NB4 (cell line): Measurements from ENCODE around the gene TCF4.

Experiments
- POLR2A ChIP-seq: IDR thresholded peaks from 2 replicates; pipeline ENCODE4 v1.6.1; 2011; ENCODE audit warnings: mild to moderate bottlenecking; ENCODE audit not compliant: insufficient read length; ENCODE audit errors: extremely low read depth
- TF ChIP-seq, protein P1 (sequence below): IDR thresholded peaks from one replicate; pipeline ENCODE4 v1.5.1; 2012; ENCODE audit warnings: low read depth, low read length
- TF ChIP-seq, protein P2 (sequence below): IDR thresholded peaks from 2 replicates; pipeline ENCODE4 v1.6.1; 2011; ENCODE audit warnings: low read depth, low read length

DNA sequence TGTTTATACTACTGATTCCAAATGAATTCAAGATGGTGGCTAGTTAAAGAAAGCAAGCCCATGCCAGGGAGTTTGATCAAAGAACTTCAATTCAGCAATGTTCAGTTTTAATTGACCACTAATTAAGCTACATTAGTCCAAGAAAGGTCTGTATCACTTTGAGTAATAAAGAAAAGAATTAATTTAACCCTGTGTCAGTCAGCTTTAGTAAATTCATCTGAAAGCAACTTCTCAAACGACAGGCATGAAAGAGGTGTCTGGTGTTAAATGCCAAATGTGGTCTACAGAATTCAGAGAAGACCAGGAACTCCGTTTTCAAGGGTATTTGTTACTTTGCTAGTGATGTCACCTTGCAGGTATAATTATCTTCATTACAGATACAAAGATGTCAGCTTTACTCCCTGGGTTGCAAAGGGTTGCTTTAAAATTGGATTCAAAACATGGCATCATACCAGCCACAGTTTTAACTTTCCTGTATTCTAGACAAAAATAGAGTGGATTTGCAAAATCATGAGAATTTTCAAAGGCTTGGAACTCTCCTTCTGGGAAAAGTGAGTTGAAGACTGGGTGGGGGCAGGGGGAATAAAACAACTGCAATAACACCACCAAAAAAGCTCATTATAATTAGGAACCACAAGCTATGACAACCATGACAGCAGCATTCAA, 281.5 kb downstream of the TCF4 start:
- TF ChIP-seq, protein P1, sequence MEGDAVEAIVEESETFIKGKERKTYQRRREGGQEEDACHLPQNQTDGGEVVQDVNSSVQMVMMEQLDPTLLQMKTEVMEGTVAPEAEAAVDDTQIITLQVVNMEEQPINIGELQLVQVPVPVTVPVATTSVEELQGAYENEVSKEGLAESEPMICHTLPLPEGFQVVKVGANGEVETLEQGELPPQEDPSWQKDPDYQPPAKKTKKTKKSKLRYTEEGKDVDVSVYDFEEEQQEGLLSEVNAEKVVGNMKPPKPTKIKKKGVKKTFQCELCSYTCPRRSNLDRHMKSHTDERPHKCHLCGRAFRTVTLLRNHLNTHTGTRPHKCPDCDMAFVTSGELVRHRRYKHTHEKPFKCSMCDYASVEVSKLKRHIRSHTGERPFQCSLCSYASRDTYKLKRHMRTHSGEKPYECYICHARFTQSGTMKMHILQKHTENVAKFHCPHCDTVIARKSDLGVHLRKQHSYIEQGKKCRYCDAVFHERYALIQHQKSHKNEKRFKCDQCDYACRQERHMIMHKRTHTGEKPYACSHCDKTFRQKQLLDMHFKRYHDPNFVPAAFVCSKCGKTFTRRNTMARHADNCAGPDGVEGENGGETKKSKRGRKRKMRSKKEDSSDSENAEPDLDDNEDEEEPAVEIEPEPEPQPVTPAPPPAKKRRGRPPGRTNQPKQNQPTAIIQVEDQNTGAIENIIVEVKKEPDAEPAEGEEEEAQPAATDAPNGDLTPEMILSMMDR = no peak
- TF ChIP-seq, protein P2, sequence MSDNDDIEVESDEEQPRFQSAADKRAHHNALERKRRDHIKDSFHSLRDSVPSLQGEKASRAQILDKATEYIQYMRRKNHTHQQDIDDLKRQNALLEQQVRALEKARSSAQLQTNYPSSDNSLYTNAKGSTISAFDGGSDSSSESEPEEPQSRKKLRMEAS = no peak
- no peak for TF ChIP-seq POLR2A
